Thoracic aorta (tissue), 2 donors: ENCODE results near the gene CHIT1. TPM values are rescaled to one million over a fixed set of nuclear protein-coding genes. Genes with fewer than 3 reads are reported as not detected.

Experiments used
- ATAC-seq: fragments of 150-250 bp; one replicate; pipeline ENCODE4 v1.8.0; 2017; ENCODE audit warnings: low read depth; ENCODE audit not compliant: insufficient number of reproducible peaks, low FRiP score
- DNase-seq: peaks from one replicate; pipeline ENCODE4 v3.0.0-alpha.2; 2020; ENCODE audit warnings: low spot score
- H3K27ac ChIP-seq, 2 donors: fragments of 200-600 bp; sonication (generic); 1 replicate in 1 of 2; 2 replicates in 1 of 2; pipeline ENCODE4 v1.5.1; 2016; ENCODE audit warnings: mild to moderate bottlenecking in 2 of 2, moderate library complexity in 2 of 2
- H3K27me3 ChIP-seq: fragments of 200-600 bp; sonication (generic); replicated peaks from 2 replicates; pipeline ENCODE4 v1.6.0; 2016; ENCODE audit warnings: mild to moderate bottlenecking; ENCODE audit not compliant: insufficient read depth
- H3K36me3 ChIP-seq: fragments of 200-600 bp; sonication (generic); one replicate; pipeline ENCODE4 v1.5.1; 2016
- H3K4me1 ChIP-seq, 2 donors: fragments of 200-600 bp; sonication (generic); 1 replicate in 1 of 2; 2 replicates in 1 of 2; pipeline versions ENCODE4 v1.5.1 to v1.6.0; 2016; ENCODE audit warnings: low read depth in 2 of 2, mild to moderate bottlenecking in 1 of 2; ENCODE audit not compliant: control insufficient read depth in 1 of 2
- H3K4me3 ChIP-seq: fragments of 200-600 bp; sonication (generic); 2 replicates; pipeline ENCODE4 v1.5.1; 2016; ENCODE audit warnings: mild to moderate bottlenecking
- H3K9me3 ChIP-seq: fragments of 200-600 bp; sonication (generic); 2 replicates; pipeline ENCODE4 v1.5.1; 2016
- total RNA-seq, 2 donors: library from RNA; depleted of rRNA; stranded (reverse); fragments of >200 nt; gene quantifications; one replicate each; pipeline versions ENCODE4 v1.1.0 to v1.2.3, GENCODE V29; 2016
- TF ChIP-seq, protein P1 (sequence below): fragments of 200-600 bp; sonication (generic); IDR thresholded peaks from one replicate; pipeline ENCODE4 v1.5.1; 2019; ENCODE audit warnings: antibody characterized with exemption

Gene CHIT1
- total RNA-seq, 2 donors from 2014 or later = 0.14 to 0.41 TPM

DNA sequence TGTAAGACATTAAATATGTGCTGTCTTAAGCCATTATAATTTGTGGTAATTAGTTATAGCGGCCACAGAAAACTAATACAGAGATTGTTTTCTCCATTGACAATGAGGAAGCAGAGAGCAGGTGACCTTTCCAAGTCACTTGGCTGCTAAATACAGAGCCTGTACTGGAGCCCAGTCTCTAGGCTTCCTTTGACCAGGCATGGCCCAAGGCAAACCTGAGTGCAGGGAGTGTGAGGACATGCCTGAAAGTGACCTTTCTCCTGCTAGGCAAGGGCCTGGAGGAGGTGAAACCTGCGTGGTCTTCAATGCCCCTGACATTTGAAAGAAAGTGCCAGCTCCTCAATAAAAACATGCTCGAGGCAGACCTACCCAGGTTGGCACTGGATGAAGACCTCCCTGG, 30.5 kb downstream of the CHIT1 start:
- Histone ChIP-seq H3K36me3 (no peaks in the 10 kb centered on the region), H3K4me1 (peaks cover 9 to 10% of the 10 kb centered on the region in 2 donors), H3K27me3 (no peaks in the 10 kb centered on the region), H3K9me3 (no peaks in the 10 kb centered on the region), H3K4me3 (no peak overlapping the region), H3K27ac (no peak overlapping the region)
- DNase-seq = no peak
- ATAC-seq = no peak
- TF ChIP-seq, protein P1, sequence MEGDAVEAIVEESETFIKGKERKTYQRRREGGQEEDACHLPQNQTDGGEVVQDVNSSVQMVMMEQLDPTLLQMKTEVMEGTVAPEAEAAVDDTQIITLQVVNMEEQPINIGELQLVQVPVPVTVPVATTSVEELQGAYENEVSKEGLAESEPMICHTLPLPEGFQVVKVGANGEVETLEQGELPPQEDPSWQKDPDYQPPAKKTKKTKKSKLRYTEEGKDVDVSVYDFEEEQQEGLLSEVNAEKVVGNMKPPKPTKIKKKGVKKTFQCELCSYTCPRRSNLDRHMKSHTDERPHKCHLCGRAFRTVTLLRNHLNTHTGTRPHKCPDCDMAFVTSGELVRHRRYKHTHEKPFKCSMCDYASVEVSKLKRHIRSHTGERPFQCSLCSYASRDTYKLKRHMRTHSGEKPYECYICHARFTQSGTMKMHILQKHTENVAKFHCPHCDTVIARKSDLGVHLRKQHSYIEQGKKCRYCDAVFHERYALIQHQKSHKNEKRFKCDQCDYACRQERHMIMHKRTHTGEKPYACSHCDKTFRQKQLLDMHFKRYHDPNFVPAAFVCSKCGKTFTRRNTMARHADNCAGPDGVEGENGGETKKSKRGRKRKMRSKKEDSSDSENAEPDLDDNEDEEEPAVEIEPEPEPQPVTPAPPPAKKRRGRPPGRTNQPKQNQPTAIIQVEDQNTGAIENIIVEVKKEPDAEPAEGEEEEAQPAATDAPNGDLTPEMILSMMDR = no peak

DNA sequence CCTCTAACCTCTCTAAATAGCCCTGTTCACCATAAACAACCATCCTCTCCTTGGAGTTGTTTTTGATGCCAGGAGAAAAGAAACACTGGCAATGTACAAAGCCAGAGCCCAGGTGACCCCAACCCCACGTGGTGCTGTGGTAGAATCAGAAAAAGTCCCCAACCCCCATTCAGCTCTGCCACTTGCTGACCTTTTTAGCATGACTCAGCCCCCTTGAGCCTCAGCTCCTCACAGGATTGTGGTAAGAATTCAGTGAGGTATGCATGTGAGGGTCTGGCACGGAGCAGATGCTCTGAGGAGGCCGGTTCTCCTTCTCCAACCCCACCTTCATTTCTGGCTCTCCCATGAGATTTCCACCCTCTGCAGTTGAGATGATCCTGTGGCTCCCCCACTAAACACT, 31.8 kb downstream of the CHIT1 start:
- no peaks in the 10 kb centered on the region for H3K9me3 ChIP-seq
- H3K27ac ChIP-seq = no peak overlapping the region
- H3K27me3 ChIP-seq = no peaks in the 10 kb centered on the region
- TF ChIP-seq, protein P1 = no peak
- peaks cover 9 to 10% of the 10 kb centered on the region in 2 donors for H3K4me1 ChIP-seq
- ATAC-seq = no peak
- H3K4me3 ChIP-seq = no peak overlapping the region
- H3K36me3 ChIP-seq = no peaks in the 10 kb centered on the region
- DNase-seq = no peak

DNA sequence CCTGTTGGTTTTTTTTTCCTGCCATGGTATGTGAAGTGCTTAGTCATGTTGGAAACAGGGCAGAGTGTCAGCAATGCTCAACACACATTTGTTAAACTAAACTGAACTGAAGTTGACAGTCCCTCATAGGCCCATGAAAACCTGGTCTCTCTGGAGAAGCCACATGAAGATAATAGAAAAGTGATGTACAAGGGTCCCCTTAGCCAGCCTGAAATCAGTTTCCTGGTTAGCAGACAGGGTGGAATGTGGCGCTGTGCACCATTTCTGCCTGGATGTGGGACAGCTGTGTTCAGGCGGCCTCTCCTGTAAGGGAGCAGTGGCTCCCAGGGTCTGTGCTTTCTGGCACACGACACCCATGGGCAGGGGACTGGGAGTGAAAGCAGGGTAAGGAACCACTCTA, 33.1 kb downstream of the CHIT1 start:
- H3K36me3 ChIP-seq = no peaks in the 10 kb centered on the region
- DNase-seq = no peak
- H3K27me3 ChIP-seq = no peaks in the 10 kb centered on the region
- H3K4me1 ChIP-seq = peaks cover 9 to 10% of the 10 kb centered on the region in 2 donors
- no peak for ATAC-seq
- no peak overlapping the region for H3K4me3 ChIP-seq
- TF ChIP-seq, protein P1 = no peak
- no peak overlapping the region for H3K27ac ChIP-seq
- H3K9me3 ChIP-seq = no peaks in the 10 kb centered on the region

DNA sequence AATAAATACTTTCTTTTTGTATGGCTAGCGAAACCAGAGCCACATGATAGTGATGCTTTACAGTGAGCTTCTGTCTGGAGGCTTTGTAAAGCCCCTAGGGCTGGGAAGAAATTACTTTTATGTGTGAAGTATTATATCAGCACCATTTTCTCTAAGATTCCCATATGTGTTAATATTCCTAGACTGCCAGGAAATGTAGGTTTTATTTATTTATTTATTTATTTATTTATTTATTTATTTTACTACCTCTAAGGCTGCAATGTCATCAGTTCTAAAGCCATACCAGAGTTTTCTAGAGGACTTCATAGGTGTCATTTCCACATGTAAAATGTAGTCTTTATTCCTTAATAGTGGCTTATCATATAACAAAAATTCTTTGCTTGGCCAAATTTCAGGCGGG, 38.5 kb downstream of the CHIT1 start:
- no peaks in the 10 kb centered on the region for H3K4me1 ChIP-seq
- no peak for ATAC-seq
- no peaks in the 10 kb centered on the region for H3K9me3 ChIP-seq
- DNase-seq = no peak
- H3K27me3 ChIP-seq = no peaks in the 10 kb centered on the region
- no peak overlapping the region for H3K27ac ChIP-seq
- TF ChIP-seq, protein P1 = no peak
- H3K4me3 ChIP-seq = no peak overlapping the region
- H3K36me3 ChIP-seq = no peaks in the 10 kb centered on the region

DNA sequence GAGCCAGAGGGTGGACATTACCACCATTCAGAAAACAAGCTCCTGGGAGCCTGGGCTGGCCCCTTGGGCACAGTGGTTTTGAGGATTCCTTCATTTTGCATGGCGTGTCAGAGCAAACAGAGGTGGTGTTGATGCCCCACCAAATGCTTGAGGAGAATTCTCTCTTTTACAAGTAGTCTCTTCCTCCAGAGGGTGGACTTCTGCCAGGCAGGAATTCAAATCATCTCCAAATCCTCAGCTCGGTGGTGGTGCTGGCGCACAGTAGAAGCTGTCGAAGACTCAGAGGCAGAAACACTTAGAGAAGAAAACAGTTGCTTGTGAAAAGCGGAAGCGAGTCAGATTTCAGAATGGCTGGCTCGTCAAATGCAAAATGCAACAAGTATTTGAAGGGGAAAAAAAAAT, 39.5 kb downstream of the CHIT1 start:
- TF ChIP-seq, protein P1 = no peak
- Histone ChIP-seq H3K4me1 (no peaks in the 10 kb centered on the region), H3K36me3 (no peaks in the 10 kb centered on the region), H3K27ac (no peak overlapping the region), H3K9me3 (no peaks in the 10 kb centered on the region), H3K27me3 (no peaks in the 10 kb centered on the region), H3K4me3 (no peak overlapping the region)
- ATAC-seq (no peak), DNase-seq (no peak)
